ENCODE data around the gene EXD3.
"Not testable (repeated sequence)": the region's sequence is repeated elsewhere in the genome, so short reads cannot be mapped to it uniquely, and the experiment has no call there.

EXD3 gene

DNA sequence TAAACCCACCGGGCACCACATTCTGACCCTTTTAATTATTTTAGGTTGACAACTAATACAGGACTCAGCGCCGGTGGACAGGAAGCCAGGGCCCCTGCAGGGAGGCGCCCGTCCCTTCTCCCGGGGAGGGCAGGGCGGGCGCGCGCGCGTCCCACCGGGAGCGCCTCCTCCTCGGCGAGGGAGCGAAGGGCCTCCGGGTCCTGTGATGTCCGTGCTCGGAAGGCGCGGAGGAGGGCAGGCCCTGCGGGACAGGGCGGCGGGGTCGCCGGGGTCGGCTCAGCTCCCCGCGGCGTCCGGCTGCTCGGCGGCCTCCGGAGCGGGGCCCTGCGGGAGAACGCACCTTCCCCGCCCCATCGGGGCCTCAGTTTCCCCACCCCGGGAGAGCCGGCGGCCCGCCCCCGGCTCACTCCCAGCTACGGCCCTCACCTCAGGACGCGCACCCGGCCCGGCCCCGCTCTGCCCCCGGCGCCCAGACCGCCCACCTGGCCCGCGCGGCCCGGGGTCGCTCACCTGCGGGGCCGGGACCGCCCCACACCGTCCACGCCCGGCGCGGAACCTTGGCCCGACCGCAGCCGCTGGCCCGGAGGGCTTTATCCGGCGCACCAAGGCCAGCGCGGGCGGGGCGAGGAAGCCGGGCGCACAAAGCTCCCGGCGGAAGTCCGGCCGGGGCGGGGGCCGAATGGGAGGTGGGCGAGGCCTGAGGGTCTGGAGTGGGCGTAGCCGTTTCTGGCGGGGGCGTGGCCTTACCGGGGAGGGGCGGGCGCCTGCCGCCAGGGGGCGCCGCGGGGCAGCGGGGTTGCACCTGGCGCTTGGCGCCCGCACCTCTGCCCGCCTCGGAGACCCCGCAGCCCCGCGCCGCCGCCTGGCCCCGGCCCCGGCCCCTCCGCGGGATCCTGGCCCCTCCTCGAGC lies at the start of gene EXD3, which contains the start of gene NOXA1:
EXD3 (minus strand) TSS at position 559 of the 910 bp plus-strand sequence. CDS start 27,805 bp downstream, outside the sequence.
NOXA1 (plus strand) TSS at position 790 of the 910 bp plus-strand sequence. CDS start 137 bp downstream, outside the sequence.
- peak; percentile 89 for DNase-seq (ENCODE audit: low spot score)

- DNase-seq (ENCODE audit: low spot score), result no peak
Measured at GRCh38 chr9:137470785-137471184, 47.8 kb upstream of the EXD3 start.

GRCh38 chr9:137467896-137468295 lies 44.9 kb upstream of the EXD3 start:
- DNase-seq (ENCODE audit: low spot score), result no peak

- DNase-seq (ENCODE audit: low spot score), result no peak
Measured at GRCh38 chr9:137467161-137467581, 44.2 kb upstream of the EXD3 start.

DNA sequence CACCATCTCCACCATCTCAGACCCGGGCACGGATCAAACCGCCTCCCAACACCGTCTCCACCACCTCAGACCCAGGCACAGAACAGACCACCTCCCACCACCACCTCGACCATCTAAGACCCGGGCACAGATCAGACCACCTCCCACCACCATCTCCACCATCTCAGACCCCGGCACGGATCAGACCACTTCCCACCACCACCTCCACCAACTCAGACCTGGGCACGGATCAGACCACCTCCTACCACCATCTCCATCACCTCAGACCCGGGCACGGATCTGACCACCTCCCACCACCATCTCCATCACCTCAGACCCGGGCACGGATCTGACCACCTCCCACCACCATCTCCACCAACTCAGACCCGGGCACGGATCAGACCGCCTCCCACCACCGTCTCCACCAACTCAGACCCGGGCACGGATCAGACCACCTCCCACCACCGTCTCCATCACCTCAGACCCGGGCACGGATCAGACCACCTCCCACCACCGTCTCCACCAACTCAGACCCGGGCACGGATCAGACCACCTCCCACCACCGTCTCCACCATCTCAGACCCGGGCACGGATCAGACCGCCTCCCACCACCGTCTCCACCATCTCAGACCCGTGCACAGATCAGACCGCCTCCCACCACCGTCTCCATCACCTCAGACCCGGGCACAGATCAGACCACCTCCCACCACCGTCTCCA lies 43.6 kb upstream of the EXD3 start:
- DNase-seq (ENCODE audit: low spot score), result not testable (repeated sequence)

- no peak for DNase-seq (ENCODE audit: low spot score)
Measured at GRCh38 chr9:137465720-137466388, 42.9 kb upstream of the EXD3 start.

- DNase-seq (ENCODE audit: low spot score), result no peak
Measured at GRCh38 chr9:137465000-137465719, 42.2 kb upstream of the EXD3 start.

GRCh38 chr9:137464291-137464999 lies 41.5 kb upstream of the EXD3 start:
- DNase-seq (ENCODE audit: low spot score), result no peak

DNA sequence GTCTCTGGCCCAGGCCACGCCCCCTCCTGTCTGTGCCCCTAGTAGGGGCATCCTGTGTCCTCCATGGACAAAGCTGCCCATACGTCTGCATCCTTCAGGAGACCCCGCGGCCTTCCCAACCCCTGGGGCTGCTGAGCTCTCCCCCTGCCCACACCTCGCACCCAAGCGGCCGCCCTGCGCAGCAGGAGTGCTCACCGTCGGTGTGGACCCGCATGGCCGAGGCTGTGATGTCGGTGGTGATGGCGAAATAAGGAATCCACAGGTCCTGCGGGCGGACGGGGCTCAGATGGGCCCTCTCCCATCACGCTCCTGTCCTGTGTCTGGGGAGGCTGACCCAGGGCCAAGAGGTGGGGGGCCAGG lies 40.9 kb upstream of the EXD3 start:
- DNase-seq (ENCODE audit: low spot score), result no peak

DNA sequence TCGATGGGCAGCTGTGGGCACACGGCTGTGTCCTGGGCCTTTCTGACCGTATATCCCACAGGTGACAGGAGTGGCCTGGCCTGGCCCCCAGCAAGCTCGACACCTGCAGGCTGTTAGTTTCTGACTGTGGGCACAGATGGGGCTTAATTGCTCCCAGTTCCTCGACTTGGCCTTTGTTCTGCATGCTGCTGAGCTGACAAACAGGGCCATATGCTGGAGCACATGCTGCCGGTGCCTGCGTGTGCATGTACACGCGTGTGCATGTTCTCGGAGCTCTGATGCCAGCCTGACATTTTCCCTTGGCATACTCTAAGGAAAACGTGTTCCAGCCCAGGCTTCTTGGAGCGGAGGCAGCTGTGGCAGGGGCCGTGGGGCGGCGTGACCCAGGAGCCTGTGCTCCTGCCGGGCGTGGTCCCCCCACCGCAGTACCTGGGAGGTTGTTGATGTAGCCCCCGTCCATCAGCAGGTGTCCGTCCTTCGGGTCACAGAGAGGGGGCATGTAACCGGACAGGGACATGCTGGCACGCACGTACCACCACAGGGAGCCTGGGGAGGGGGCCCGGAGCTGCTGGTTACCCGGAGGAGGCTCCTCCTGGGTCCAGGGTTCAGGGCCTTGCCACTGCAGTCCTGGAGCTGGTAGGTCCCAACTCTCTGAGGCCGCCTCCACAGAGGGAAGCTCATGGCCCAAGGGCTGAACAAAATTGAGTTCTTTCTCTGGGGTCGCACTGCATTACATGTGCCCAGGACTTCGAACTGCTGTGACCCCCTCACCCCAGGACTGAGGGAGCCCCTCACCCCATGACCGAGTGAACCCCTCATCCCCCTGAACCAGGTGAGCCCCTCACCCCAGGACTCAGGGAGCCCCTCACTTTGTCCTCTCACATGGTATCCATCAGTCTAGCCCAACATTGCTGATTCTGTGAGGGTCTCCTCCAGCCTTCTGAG lies 40.3 kb upstream of the EXD3 start:
- DNase-seq (ENCODE audit: low spot score), result no peak

DNA sequence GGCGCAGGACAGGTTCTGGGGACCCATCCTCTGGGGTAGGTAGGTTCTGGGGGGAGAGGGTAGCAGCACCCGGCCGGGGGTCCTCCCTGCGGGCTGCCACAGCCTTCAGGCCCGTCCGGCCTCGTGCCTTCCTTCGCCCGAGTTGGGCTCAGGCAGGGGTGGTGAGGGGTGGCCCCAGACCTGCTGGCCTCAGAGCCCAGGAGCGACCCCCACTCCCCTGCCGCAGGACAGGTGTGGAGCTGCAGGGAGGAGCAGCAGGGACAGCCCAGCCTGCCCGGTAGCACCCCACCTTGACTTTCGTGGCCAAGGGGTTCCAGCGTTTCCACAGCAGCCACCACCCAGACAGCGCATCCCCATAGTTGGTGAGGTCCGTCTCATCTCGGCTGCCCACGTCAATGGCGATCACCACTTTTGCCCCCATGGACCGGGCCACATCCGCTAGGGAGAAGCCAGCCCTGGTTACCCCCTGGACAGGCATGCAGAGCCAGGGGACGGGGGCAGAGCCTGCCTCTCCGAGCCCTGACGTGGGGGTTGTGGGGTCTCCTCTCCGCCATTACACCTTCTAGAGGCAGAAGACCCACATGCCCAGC lies 39.5 kb upstream of the EXD3 start:
- DNase-seq (ENCODE audit: low spot score), result no peak

DNA sequence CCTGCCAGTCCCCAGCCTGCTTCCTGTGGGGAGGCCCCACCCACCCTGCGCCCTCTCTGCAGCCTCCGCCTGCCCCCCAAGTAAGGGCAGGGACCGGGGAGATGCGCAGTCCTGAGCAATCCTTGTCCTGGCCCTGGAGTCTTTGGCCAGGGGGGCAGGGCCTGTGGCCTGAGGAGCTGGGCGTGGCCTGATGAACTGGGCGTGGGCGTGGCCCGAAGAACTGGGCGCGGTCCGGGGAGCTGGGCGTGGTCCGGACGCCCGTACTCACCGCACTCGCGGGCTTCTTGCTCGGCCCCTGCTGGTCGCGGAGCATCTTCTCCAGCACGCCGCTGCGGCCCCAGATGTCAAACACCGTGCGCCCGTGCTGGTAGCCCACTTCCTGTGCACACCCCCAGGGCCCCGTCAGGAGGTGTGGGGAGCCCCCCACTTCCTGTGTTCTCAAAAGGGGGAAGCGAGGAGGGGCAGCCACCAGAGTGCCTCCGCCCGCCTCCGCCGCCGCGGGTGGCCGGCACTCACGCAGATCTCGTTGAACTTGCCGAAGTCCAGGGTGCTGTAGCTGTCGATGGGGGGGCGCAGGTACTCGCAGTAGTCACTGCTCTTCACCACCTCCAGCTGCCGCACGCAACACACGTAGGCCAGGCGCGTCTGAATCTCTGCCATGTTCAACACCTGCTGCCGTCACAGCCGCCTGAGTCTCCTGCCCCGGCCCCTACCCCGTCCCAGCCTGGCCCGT lies 38.9 kb upstream of the EXD3 start:
- DNase-seq (ENCODE audit: low spot score), result no peak

DNA sequence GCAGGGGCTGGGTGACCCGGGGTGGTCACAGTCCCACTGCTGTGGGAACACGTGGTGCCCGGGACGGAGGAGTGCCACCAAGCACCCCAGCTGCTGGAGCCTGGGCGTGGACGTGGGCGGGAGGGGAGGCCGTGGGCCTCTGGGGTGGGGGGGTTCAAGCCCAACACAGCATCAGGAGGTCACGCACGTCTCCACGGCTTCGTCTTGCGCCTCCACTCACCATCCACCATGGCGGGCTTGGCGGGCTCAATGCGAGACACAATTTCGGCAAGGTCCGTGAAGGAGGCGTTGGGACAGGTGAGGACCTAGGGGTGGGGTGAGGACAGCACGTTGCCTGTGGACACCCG lies 38.3 kb upstream of the EXD3 start:
- DNase-seq (ENCODE audit: low spot score), result no peak

GRCh38 chr9:137460363-137461315 lies 37.7 kb upstream of the EXD3 start:
- no peak for DNase-seq (ENCODE audit: low spot score)

DNA sequence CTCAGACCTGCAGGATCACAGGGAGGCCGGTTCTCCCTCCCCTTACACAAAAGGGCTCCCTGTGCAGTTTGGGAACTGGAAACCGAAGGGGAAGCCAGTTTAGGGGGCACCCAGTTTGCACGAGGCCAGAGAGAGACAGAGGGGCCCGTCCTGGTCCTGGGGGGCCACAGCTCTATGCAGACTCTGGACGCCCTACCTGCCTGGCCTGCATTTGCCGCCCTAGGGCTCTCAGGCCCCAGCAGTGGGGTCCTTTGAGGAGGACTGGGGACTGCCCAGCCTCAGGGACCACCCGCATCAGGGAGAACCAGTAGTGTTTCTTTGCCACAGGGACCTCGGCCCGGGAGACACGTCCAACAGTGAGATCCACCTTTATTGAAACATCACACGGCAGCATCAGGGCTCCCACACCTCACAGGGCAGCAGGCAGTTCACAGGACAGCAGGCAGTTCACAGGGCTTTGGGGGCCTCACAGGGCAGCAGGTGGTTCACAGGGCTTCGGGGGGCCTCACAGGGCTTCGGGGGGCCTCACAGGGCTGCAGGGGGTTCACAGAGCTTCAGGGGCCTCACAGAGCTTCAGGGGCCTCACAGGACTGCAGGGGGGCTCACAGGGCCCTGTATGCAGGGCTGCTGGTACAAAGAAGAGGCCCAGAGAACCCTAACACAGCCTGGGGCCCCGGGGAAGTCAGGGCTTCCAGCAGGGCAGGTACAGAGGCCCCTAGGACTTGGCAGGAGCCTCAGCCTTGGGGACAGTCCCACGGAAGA lies 36.8 kb upstream of the EXD3 start:
- DNase-seq (ENCODE audit: low spot score), result no peak

GRCh38 chr9:137459152-137459600 lies 36.2 kb upstream of the EXD3 start, which contains the start of gene NSMF:
Gene NSMF, minus strand, starts transcription at chr9:137459334. Its CDS starts 232 bp downstream, at chr9:137459102.
- peak; percentile 100 for DNase-seq (ENCODE audit: low spot score)

Data from HuH-7 (cell line).